Transverse colon (tissue), 4 donors: ENCODE measurements around the gene MIS18A. TPM values are rescaled to one million over a fixed set of nuclear protein-coding genes. Genes with fewer than 3 reads are reported as not detected.
A peak's percentile ranks its signal among the peaks of the same experiment; 100 is the strongest.

Experiments
- DNase-seq: peaks from one replicate; pipeline ENCODE4 v3.0.0-alpha.2; 2019
- H3K27ac ChIP-seq, 4 donors: fragments of 200-600 bp; sonication (generic); 2 replicates each; pipeline ENCODE4 v1.5.1; 2016 to 2018; ENCODE audit warnings: inconsistent platforms in 4 of 4
- H3K27me3 ChIP-seq: fragments of 200-600 bp; sonication (generic); 2 replicates; pipeline ENCODE4 v1.5.1; 2017; ENCODE audit warnings: inconsistent platforms
- H3K36me3 ChIP-seq, 4 donors: fragments of 200-600 bp; sonication (generic); 2 replicates each; pipeline ENCODE4 v1.5.1; 2017 to 2019; ENCODE audit warnings: inconsistent platforms in 4 of 4
- H3K4me1 ChIP-seq, 4 donors: fragments of 200-600 bp; sonication (generic); 2 replicates each; pipeline ENCODE4 v1.5.1; 2017 to 2020; ENCODE audit warnings: inconsistent platforms in 4 of 4
- H3K4me3 ChIP-seq, 4 donors: fragments of 200-600 bp; sonication (generic); 1 replicate in 1 of 4; 2 replicates in 3 of 4; pipeline versions ENCODE4 v1.5.1 to v1.6.1; 2017 to 2019; ENCODE audit warnings: inconsistent platforms in 4 of 4
- H3K9me3 ChIP-seq, 2 donors: fragments of 200-600 bp; sonication (generic); 2 replicates each; pipeline ENCODE4 v1.5.1; 2017 to 2019; ENCODE audit warnings: inconsistent platforms in 2 of 2
- CTCF ChIP-seq, 5 experiments: fragments of 200-600 bp in 3 of 5; fragments of 450-650 bp in 2 of 5; sonication (generic) in 3 of 5; IDR thresholded peaks; 1 replicate in 2 of 5; 2 replicates in 3 of 5; pipeline ENCODE4 v1.5.1; 2016 to 2017; ENCODE audit warnings: antibody characterized with exemption in 5 of 5, inconsistent platforms in 3 of 5, mild to moderate bottlenecking in 2 of 5, moderate library complexity in 1 of 5
- EP300 ChIP-seq: sonication (generic); formaldehyde crosslinking; IDR thresholded peaks from one replicate; pipeline ENCODE4 v1.6.1; 2017; ENCODE audit warnings: antibody characterized with exemption, low read depth
- POLR2A ChIP-seq: fragments of 450-650 bp; IDR thresholded peaks from one replicate; pipeline ENCODE4 v1.6.1; 2016; ENCODE audit warnings: antibody characterized with exemption, mild to moderate bottlenecking, moderate library complexity
- POLR2AphosphoS5 ChIP-seq, 3 donors: sonication (generic); formaldehyde crosslinking; IDR thresholded peaks; one replicate each; pipeline ENCODE4 v1.6.1; 2016; ENCODE audit warnings: antibody characterized with exemption in 3 of 3
- WGBS, 2 donors: methylation state at CpG; one replicate each; pipeline ENCODE4 v1.1.5; 2018; ENCODE audit warnings: low coverage in 1 of 2; 5-methylcytosine and 5-hydroxymethylcytosine counted together
- in situ Hi-C, 4 donors: fragments of 200-750 bp; cut with MboI; loops; one replicate each; pipeline versions ENCODE4 v1.15.0 to v1.15.1; 2017; ENCODE audit warnings: low sequenced_read_pairs in 3 of 4, low pct_ligation_motif_present in 1 of 4, low pct_unique_long_range_greater_than_20kb in 1 of 4
- intact Hi-C: fragments of 100-400 bp; cut with DNase I; formaldehyde crosslinking; loops from one replicate; pipeline ENCODE4 v1.15.1; 2023; ENCODE audit warnings: low total_unique reads
- total RNA-seq, 4 donors: library from RNA; depleted of rRNA; stranded (reverse); fragments of >200 nt; gene quantifications; one replicate each; pipeline ENCODE4 v1.1.0, GENCODE V29; 2016

The MIS18A gene
- total RNA-seq, 4 donors from 2014 or later: 3.7 to 4.8 (median 4.1) TPM; not detected in 1

GRCh38 chr21:32257962-32258785 lies 20.7 kb downstream of the MIS18A start:
- WGBS, 2 donors: 50 to 56% methylated on average over 13 to 16 of the region's 16 CpGs

GRCh38 chr21:32256873-32257620 lies 21.8 kb downstream of the MIS18A start:
- no peaks in the 10 kb centered on the region for H3K9me3 ChIP-seq
- intact Hi-C loops: loop anchor here (2.0 kb wide), 1 partner anchor 390 kb away; no protein-coding TSS in a partner anchor
- peak overlapping the region; percentile 8 to 44 (median 27) for H3K27ac ChIP-seq
- WGBS, 2 donors: 31 to 73% methylated on average over 3 to 9 of the region's 9 CpGs
- in situ Hi-C loops: loop anchor here in 2 of 4 donors (10.0 to 25.0 kb wide), 2 partner anchors 392 to 395 kb away; partner anchors contain the start of gene HUNK (in 1 of the 2)
- H3K36me3 ChIP-seq: no peaks in the 10 kb centered on the region
- H3K4me3 ChIP-seq: no peak overlapping the region
- TF ChIP-seq EP300 (no peak), POLR2AphosphoS5 (IDR thresholded peaks at IDR 0.05) (peak in 2 of 3 donors; percentile 43 to 50), CTCF (IDR thresholded peaks at IDR 0.05) (no peak)
- no peaks in the 10 kb centered on the region for H3K27me3 ChIP-seq
- peaks cover 0 to 22% (median 0%) of the 10 kb centered on the region in 4 donors for H3K4me1 ChIP-seq
- peak; percentile 53 for DNase-seq

More at GRCh38 chr21:32257962-32258785, 20.7 kb downstream of the MIS18A start:
- H3K27ac ChIP-seq: no peak overlapping the region
- intact Hi-C loops (loop anchor here (2.0 kb wide), 1 partner anchor 391 kb away; no protein-coding TSS in a partner anchor), in situ Hi-C loops (loop anchor here in 2 of 4 donors (10.0 to 25.0 kb wide), 2 partner anchors 393 to 396 kb away; partner anchors contain the start of gene HUNK (in 1 of the 2))
- TF ChIP-seq CTCF (IDR thresholded peaks at IDR 0.05): peak; percentile 65 to 83 (median 70)
- no peak for TF ChIP-seq EP300
- H3K9me3 ChIP-seq: no peaks in the 10 kb centered on the region
- H3K4me1 ChIP-seq: peaks cover 0 to 22% (median 0%) of the 10 kb centered on the region in 4 donors
- H3K4me3 ChIP-seq: no peak overlapping the region
- no peaks in the 10 kb centered on the region for H3K27me3 ChIP-seq
- DNase-seq: peak; percentile 69
- H3K36me3 ChIP-seq: no peaks in the 10 kb centered on the region

GRCh38 chr21:32256251-32256650 lies 22.6 kb downstream of the MIS18A start:
- Histone ChIP-seq H3K27ac (peak overlapping the region; percentile 8 to 36 (median 25)), H3K36me3 (no peaks in the 10 kb centered on the region), H3K4me3 (no peak overlapping the region), H3K9me3 (no peaks in the 10 kb centered on the region), H3K27me3 (no peaks in the 10 kb centered on the region), H3K4me1 (peaks cover 0 to 22% (median 0%) of the 10 kb centered on the region in 4 donors)
- DNase-seq: no peak
- intact Hi-C loops: loop anchor here (2.0 kb wide), 1 partner anchor 389 kb away; no protein-coding TSS in a partner anchor
- TF ChIP-seq CTCF (IDR thresholded peaks at IDR 0.05) (no peak), POLR2A (no peak), POLR2AphosphoS5 (IDR thresholded peaks at IDR 0.05) (no peak), EP300 (no peak)
- WGBS, 2 donors: 74 to 83% methylated on average over 8 to 12 of the region's 12 CpGs
- in situ Hi-C loops: loop anchor here in 2 of 4 donors (10.0 to 25.0 kb wide), 2 partner anchors 391 to 394 kb away; partner anchors contain the start of gene HUNK (in 1 of the 2)
